Measurements from ENCODE around the gene PARD3.

DNA sequence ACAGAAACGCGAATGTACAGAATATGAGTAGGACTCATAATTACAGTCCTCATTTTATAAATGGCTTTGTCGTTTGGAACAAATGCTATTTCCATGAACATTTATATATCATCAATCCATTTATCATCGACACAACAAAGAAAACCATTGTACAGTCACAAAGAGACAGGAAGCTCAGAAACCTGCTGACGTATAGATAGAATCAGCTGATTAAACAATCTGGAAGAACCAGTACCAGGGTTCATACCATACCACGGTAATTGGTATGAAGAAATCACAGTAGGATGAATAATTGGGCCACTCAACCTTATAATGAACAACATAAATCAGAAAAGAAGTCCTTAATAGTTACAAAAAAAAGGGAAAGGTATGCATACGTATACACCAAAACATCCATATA is 295.0 kb downstream of the PARD3 start:
- TF ChIP-seq, protein P1, sequence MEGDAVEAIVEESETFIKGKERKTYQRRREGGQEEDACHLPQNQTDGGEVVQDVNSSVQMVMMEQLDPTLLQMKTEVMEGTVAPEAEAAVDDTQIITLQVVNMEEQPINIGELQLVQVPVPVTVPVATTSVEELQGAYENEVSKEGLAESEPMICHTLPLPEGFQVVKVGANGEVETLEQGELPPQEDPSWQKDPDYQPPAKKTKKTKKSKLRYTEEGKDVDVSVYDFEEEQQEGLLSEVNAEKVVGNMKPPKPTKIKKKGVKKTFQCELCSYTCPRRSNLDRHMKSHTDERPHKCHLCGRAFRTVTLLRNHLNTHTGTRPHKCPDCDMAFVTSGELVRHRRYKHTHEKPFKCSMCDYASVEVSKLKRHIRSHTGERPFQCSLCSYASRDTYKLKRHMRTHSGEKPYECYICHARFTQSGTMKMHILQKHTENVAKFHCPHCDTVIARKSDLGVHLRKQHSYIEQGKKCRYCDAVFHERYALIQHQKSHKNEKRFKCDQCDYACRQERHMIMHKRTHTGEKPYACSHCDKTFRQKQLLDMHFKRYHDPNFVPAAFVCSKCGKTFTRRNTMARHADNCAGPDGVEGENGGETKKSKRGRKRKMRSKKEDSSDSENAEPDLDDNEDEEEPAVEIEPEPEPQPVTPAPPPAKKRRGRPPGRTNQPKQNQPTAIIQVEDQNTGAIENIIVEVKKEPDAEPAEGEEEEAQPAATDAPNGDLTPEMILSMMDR (IDR thresholded peaks at IDR 0.05) = no peak
- TF ChIP-seq POLR2AphosphoS5 (IDR thresholded peaks at IDR 0.05) (no peak), POLR2A (IDR thresholded peaks at IDR 0.05) (no peak), EP300 (IDR thresholded peaks at IDR 0.05) (no peak)
